NCI-H187 treated with DMSO at 0.1 percent for 48 hours (cell line): ENCODE measurements around the gene CWH43.
A peak's percentile ranks its signal among the peaks of the same experiment; 100 is the strongest.
"Not testable (repeated sequence)": the region's sequence is repeated elsewhere in the genome, so short reads cannot be mapped to it uniquely, and the experiment has no call there.

ENCODE experiments used
- DNase-seq: peaks from one replicate; lab custom pipeline; 2025; lab: John Stamatoyannopoulos, UW

The CWH43 gene

DNA sequence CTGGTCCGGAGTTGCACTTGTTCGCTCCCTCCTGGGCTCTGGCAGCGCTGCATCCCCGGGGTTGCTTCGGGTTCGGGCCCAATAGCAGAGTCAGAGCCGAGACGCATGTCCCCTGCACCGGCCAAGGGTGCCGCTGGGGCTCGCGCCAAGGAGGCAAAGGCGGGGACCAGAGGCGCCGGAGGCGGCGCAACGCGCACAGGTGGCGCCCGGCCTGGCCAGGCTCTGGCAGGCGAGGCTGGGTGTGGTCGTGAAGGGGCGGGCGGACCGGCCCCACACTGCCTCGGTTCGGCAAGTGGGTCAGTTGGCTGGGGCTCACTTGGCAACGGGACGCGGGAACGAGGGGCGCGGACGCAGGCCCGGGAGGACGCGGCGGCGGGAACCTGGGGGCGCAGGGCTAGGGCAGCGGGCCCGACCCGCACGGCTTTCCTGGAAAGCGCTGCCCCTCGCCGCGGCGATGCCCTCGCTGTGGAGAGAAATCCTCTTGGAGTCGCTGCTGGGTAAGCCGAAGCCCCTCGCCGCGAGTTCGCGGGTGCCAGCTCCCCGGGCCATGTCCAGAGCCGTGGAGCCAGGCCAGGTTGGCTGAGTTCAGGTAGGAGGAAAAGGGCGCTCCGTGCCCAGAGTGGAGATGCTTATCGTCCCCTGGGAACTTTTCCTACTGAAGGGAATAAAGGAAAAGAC, at the start of gene CWH43:
Gene CWH43, plus strand, starts transcription at position 300 of the 678 bp plus-strand sequence. Its CDS starts 155 bp downstream, at position 455.
- DNase-seq, result no peak

DNA sequence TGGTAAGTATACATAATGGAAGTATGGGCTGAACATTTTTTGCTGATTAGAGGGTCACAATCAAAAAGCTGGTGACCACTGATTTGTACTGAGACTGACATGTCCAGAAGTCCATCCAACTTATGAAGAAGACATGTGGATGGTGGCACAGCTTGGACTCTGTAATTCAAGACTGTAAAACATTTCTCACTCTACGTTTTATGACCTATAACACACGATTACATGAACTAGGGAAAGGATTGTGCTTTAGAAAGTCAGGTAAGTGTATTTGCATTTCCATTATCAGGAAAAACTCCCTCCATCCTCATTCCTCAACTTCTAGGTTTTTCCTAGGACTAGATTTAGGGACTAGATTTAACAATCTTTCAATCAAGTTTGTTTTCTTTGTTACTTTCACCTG, 49.0 kb upstream of the CWH43 start:
- no peak for DNase-seq

DNA sequence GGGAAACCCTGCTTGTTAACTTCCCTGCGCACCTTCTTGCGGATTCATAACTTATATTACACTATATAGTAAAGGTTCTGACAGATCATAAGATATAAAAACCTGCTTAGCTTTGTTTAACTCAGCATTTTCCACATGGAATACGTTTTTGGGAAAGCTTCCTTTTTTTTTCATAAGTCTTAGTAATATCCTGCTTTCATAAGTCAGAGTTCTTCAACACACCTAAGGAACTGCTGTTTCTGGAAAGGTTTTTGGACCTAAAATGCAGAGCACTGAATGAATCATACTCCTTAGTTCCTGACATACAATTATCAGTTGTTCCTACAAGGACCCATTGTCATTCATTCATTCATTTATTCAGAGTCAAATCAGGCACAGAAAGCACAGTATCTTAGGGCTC, 47.2 kb upstream of the CWH43 start:
- DNase-seq, result no peak

DNA sequence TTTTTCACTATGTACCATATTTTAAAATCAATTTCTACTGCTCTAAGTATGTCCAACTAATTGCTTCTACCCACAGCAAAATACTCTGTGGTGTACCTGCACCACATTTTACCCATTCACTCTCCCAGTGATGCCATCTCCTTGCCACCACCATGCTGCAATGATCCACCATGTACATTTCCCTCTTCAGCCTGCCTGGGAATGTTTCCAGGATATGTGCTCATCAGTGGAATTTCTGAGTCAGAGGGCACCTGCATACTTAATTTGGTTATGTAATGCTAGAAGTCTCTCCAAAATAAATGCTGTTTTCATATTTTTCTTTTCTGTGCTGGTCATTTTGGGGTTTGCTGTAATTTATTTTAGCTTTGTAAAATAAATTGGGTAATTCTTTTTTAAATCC, 46.3 kb upstream of the CWH43 start:
- no peak for DNase-seq

DNA sequence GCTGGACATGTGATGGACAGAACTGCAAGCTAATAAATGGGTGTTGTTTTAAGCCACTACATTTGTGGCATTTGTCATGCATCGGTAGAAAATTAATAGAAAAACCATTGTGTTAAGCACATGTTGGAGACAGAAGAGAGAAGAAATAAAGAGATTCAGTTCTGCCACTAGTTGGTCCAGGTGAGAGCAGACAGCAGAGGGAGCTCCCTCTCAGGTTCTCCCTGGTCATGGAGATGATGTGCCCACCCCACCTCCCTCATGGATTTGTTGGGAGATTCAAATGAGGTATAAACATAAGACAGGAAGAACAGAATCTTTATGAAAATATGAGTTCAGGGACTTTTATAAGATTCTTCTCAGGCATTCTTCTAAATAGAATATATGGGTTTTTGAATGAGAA, 42.7 kb upstream of the CWH43 start:
- no peak for DNase-seq

DNA sequence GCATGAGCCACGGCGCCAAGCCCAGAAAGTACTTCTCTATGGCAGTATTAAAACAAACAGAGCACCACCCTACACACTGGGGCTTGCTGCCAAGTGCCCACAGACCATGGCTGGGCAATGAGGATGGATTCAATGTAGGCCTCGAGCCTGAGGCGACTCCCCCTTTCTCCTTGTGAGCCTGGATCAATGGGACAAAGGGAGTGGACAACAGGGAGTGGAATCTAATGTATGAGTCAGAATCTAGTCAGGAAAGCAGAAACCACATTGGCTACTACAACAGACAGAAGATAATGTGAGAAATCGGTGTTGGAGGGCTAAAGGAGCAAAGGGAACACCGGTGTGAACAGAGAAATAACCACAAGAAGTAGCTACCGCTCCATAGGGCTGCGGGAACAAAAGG, 41.8 kb upstream of the CWH43 start:
- no peak for DNase-seq

DNA sequence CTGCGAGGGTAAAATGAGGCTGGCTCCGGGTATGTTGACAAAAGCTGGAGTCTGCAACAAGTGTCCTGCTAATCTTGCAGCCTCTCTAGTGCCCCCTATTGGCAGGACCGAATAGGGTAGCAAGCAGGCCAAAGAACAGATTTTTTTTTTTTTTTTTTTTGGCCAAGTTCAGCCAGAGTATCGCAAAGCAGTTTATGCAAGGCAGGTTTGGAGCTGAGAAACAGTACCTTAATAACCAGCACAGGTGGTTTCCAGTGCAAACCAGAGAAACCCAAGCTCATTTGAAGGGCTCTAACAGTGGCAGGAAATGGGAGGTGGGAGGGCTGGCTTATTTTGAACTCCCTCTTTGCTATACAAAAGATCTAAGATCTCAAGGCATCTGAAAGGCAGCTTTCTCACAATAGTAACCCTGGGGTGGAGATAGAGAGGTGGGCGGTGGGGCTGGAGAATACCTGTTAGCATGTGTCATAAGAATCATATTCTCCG, 41.3 kb upstream of the CWH43 start:
- DNase-seq, result no peak

DNA sequence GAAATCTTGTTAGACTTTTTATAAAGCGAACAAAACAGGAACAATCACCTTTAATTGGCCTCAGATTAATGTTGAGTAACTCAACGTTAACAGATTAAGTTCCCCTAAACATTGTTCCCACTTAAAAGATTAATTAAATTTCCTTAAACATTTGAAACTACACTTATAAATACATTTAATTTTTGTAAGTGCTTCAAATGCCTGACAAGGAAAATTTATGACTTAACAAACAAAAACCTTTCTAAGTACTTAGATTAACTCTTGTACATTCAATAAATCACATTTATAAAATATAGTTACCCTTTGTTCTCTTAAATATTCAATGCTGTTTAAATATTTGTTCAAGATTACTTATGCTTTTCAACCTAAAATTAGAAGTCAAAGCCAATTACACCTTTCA, 40.1 kb upstream of the CWH43 start:
- DNase-seq, result no peak

DNA sequence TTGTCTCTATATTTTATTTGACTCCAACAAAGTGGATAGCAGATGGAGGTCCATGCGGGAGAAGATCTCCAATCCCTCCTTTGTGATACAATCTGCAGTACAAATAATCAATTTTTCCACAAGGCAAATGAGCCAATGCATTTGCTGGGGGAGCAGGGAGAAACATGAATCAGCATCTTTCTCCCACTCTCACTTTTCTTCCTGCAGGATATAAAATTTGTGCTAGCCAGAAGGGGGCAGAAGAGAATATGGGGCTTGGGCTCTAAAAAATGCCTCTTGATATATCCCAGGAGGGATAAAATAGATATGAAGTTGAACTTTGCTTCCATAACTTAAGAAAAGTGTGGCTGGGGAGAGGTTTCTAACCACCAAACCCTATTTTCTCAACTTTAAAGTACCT, 38.3 kb upstream of the CWH43 start:
- no peak for DNase-seq

DNA sequence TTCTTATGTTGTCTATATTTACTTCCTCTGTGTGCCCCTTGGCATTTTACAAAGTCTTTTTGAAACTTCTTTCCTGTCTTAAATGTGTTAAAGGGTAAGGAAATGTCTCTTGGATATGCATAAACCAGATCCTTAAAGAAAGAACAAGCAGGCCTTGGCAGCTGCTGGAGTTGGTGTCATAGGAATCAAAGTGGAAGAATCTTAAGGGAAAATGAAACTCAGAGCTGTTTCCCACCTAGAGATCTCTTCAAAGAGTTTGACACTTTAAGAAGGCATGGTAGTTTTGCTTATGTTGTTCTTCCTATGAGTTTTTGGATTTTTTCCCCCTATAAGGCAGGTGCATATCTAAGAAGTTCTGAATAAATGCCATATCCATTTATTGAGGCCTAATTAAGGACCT, 37.0 kb upstream of the CWH43 start:
- no peak for DNase-seq

DNA sequence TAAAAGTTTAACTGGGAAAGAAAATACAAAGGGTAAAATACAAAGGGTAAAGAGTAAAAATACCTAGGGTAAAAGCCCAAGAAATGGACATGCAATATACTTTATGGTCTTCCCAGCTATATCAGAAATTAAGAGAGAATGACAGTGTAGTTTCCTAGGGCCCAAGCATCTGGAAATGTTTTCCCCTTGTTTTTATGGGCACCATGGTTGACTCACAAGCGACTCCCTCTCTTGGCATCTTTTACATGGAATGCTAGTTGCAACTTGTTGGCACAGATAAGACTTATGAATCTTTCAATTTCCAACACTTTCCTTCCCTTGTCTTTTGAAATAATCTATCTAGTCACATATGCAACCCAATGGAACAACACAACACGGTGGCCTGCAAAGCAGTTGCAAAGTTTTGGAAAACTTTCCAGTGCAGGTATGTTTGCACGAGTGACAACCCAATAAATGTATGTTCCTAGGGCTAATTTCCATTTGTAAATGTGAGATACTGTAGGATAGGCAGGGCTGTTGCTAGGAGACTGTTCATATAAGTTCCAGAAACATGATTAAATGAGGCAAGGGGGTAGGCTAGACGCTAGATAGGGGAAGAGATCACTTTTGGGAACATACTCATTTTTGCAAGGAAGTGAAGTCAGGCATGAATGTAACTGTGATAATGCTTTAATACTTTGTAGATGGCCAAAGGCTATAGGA, 36.4 kb upstream of the CWH43 start:
- DNase-seq, result no peak

DNA sequence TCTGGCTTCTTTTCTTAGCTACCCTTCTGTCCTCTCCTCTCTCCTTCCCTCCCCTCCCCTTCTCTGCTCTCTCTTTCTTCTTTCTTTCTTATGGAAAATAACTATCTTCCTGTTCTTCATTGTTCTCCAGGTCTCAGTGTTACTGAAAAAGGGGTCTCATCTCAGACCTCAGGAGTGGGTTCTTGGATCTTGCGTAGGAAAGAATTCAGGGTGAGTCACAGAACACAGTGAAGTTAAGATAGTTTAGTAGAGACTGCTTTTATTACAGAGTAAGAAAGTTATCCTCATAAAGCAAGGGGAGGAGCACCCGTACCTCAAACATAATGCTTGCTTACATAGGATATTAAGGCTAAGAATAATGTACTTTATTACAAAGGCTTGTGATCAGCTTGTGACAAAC, 31.8 kb upstream of the CWH43 start:
- DNase-seq, result no peak

DNA sequence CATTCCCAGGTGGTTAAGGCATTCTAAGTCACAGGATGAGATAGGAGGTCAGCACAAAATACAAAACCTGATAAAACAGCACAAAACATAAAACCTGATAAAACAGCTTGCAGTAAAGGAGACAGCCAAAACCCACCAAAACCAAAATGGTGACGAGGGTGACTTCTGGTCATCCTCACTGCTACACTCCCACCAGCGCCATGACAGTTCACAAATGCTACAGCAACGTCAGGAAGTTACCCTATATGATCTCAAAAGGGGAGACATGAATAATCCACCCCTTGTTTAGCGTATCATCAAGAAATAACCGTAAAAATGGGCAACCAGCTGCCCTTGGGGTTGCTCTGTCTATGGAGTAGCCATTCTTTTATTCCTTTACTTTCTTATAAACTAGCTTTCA, 28.7 kb upstream of the CWH43 start:
- DNase-seq, result not testable (repeated sequence)

DNA sequence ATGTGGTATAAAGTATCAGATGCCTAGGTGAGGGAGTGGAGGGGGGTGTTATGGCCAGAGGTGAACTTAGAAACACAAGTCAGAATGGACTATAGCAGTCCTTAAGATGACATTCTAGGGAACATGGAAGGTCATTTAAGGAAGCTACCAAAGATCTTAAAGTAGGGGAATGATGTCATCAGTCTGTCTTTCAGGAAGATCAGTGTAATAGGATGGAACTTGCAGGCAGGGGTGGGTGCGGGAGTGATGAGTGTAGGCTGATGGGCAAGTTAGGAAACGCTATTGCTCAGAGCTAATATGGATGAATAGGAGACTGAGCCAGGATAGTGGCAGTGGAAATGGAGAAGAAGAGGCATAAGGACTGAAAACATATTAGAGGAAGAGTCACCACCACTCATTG, 27.5 kb upstream of the CWH43 start:
- no peak for DNase-seq

DNA sequence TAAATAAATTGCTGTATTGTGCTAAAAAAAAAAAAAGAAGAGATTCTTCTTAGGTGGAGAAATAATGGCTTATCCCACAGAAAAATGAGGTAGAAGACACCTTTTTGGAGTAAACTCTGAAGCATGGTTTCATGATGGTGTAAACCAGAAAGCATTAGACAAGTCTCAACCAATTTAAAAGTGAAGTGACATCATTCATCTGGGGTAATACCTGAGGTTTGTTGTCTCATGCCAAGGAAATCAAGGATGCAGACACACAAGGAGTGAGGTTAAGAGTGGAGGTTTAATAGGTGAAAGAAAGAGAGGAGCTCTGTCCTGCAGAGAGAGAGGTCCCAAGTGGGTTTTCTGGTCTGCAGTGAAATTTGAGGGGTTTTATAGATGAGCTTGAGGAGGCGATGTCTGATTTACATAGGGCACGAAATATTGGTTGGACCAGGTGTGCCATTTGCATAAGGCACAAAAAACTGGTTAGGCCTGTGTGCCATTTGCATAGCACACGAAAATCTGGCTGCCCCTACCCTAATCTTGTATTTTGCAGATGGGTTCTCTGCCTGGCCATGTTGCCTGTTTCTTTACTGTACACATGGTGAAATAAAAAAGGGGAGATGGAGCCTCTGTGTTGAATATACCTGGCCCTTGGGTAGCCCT, 25.0 kb upstream of the CWH43 start:
- DNase-seq, result no peak

DNA sequence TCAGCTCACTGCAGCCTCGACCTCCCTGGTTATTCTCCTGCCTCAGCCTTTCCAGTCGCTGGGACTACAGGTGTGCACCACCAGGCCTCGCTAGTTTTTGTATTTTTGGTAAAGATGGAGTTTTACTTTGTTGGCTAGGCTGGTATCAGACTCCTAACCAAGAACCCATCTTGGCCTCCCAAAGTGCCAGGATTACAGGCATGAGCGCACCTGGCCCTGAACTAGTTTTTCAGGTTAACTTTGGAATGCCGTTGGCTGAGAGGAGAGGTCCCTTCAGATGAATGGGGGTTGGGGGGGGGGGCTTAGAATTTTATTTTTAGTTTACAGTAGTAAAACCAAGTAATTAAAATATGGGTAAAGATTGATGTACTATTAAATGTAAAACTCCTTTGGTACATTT, 23.4 kb upstream of the CWH43 start:
- no peak for DNase-seq

DNA sequence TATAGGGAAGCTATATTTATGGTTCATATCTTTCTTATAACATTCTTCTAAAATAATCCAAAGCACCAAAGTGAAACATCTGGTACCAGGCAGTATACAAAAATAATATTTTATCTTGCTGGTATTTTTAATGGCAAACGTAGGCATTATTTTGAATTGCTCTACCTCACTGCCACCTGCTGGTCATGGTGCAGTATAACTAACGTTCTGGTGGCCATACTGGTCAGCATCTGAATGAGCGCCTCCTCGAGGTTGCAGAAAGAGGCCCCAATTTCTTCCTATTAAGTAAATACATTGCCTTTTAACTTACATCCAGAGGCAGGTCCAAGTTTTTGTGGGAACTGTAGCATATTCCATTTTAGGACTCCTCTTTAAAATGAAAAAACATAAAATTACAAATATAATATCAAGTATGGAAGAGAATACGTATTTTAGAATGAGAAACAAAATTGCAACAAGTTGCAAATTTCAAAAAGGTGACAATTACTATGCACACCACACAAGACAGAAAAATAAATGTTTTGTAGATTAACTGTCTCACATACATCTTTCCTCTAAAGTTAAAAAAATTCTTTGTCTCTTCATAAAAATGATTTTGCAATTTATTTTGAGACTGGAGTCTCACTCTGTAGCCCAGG, 22.9 kb upstream of the CWH43 start:
- DNase-seq, result peak; percentile 55

DNA sequence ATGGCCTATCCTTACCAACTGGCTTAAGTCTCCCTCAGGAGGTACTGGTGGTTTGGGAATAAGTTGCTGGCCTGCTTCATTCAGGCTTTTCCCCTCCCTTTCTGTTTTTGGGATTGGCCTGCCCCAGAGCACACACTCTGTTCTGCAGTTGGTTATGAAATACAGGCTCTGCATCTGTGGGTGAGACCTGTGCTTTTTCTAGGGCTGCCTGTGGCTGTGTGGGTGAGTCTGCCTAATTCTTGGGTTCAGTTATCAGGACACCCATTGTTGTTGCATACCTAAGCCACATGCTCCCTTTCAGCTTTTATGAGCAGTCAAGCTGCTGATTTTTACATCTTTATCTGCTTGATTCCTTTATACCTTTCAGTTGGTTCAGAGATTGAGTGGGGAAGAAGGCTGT, 19.0 kb upstream of the CWH43 start:
- no peak for DNase-seq

DNA sequence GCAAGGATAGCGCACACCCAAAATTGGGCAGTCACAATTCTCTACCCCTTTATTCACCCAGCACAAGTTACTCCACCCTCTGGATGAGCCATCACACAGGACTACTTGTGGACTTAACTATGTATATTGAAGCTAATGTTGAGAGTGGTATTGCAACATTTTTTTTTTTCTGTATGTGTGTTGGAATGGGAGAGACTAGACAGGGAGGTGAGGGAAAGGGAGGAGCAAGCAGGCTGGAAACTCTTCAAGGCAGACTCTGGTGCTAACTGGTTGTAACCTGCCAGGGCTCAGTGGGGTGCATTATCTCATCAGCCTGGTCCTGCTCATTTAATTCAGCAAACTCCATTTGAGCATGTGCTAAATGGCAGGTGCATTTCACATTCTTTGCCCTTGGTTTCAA, 18.4 kb upstream of the CWH43 start:
- DNase-seq, result no peak

DNA sequence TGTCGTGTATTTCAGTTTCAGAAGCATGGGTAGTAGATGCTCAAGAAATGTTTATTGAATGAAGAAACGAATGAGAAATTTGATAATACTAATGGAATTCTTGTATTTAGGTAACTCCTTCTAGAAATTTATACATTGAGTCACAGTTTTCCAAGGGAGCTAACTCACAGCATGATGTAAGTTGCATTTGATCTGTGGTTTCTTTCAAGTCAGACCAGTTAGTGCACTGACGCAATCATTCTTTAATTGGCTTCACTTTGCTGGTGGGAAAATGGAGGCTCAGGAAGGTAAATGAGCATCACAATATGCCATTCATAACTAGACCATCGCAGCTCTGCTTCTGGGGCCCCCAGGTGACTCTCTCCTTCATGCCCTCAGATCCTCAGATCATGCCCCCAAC, 17.3 kb upstream of the CWH43 start:
- no peak for DNase-seq

DNA sequence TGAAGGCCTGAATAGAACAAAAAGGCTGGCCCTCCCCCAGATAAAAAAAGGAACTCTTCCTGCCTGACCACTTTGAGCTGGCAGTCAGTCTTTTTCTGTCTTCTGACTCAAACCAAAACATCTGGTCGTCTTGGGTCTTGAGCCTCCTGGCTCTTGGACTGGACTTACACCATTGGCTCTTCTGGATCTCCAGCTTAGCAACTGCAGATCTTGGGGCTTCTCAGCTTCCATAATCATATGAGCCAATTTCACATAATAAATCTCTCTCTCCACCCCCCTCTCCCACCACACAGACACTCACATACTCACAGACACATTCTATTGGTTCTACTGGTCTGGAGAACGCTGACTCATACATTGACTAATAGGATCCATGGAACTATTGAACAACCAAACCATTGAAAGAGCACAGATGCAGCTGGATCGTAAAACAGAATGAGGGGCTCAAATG, 15.6 kb upstream of the CWH43 start:
- DNase-seq, result no peak

DNA sequence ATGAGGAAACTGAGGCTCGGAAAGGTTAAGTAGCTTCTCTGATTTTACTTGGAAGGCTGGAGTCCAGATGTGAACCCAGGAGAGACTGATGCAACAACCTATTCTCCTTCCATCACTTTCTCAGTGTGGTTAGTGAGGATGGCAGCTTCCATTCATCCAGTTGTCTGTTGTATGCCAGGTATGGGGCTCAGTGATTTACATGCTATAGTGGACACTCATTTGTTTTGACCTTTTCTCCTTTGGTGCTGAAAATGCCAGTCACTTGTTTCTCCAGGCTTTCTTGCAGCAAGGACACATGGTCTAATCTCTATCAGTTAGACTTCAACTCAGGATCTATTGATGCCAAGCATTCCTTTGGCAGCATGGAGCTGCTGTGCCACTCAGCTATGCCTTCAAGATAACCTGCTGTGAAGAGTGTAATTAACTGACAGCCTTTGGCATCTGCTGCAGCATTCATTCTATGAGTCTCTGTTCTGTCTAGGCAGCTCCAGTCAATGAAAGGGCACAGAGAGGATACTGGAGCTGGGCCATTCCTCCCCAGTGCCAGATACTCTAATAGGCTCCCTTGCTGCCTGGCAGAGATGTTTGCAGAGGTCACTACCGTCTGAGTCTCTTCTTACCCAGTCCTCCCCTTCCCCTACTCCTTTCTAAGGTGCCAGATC, 11.0 kb upstream of the CWH43 start:
- DNase-seq, result no peak
